ENCODE measurements around the gene IL1RAPL1. TPM values are rescaled to one million over a fixed set of nuclear protein-coding genes. Genes with fewer than 3 reads are reported as not detected.

Gene IL1RAPL1
- total RNA-seq, 1 donor from 2014 or later: 3.6 TPM

- TF ChIP-seq CTCF (IDR thresholded peaks at IDR 0.05; ENCODE audit: unreplicated experiment): no peak
- H3K4me1 Mint-ChIP-seq (ENCODE audit: low read depth): peaks cover 5% of the 10 kb centered on the region
- no peaks in the 10 kb centered on the region for H3K27me3 Mint-ChIP-seq
- H3K27ac Mint-ChIP-seq: no peak overlapping the region
- no peaks in the 10 kb centered on the region for H3K36me3 Mint-ChIP-seq (ENCODE audit: insufficient read depth)
- no peak overlapping the region for H3K4me3 Mint-ChIP-seq (ENCODE audit: low read depth)
- peaks cover 4% of the 10 kb centered on the region for H3K9me3 Mint-ChIP-seq (ENCODE audit: low read depth)
- no peak for DNase-seq (ENCODE audit: low spot score, unreplicated experiment)
Measured at GRCh38 chrX:29148511-29148910, 561.3 kb downstream of the IL1RAPL1 start.

GRCh38 chrX:29155286-29155685, 568.0 kb downstream of the IL1RAPL1 start:
- no peak for DNase-seq (ENCODE audit: low spot score, unreplicated experiment)
- Mint-ChIP-seq H3K4me1 (ENCODE audit: low read depth) (no peaks in the 10 kb centered on the region), H3K36me3 (ENCODE audit: insufficient read depth) (no peaks in the 10 kb centered on the region), H3K27ac (no peak overlapping the region), H3K4me3 (ENCODE audit: low read depth) (no peak overlapping the region), H3K27me3 (no peaks in the 10 kb centered on the region), H3K9me3 (ENCODE audit: low read depth) (no peaks in the 10 kb centered on the region)
- no peak for TF ChIP-seq CTCF (IDR thresholded peaks at IDR 0.05; ENCODE audit: unreplicated experiment)

- peaks cover 3% of the 10 kb centered on the region for H3K27me3 Mint-ChIP-seq
- no peak overlapping the region for H3K4me3 Mint-ChIP-seq (ENCODE audit: low read depth)
- H3K4me1 Mint-ChIP-seq (ENCODE audit: low read depth): peaks cover 2% of the 10 kb centered on the region
- peaks cover 5% of the 10 kb centered on the region for H3K9me3 Mint-ChIP-seq (ENCODE audit: low read depth)
- H3K27ac Mint-ChIP-seq: no peak overlapping the region
- H3K36me3 Mint-ChIP-seq (ENCODE audit: insufficient read depth): no peaks in the 10 kb centered on the region
- no peak for DNase-seq (ENCODE audit: low spot score, unreplicated experiment)
- TF ChIP-seq CTCF (IDR thresholded peaks at IDR 0.05; ENCODE audit: unreplicated experiment): no peak
Measured at GRCh38 chrX:29172880-29173279, 585.6 kb downstream of the IL1RAPL1 start.

GRCh38 chrX:29187264-29187663, 600.0 kb downstream of the IL1RAPL1 start:
- Mint-ChIP-seq H3K9me3 (ENCODE audit: low read depth) (no peaks in the 10 kb centered on the region), H3K27ac (no peak overlapping the region), H3K36me3 (ENCODE audit: insufficient read depth) (peaks cover 1% of the 10 kb centered on the region), H3K4me3 (ENCODE audit: low read depth) (no peak overlapping the region), H3K4me1 (ENCODE audit: low read depth) (no peaks in the 10 kb centered on the region), H3K27me3 (no peaks in the 10 kb centered on the region)
- no peak for DNase-seq (ENCODE audit: low spot score, unreplicated experiment)
- no peak for TF ChIP-seq CTCF (IDR thresholded peaks at IDR 0.05; ENCODE audit: unreplicated experiment)

- DNase-seq (ENCODE audit: low spot score, unreplicated experiment): no peak
- Mint-ChIP-seq H3K4me1 (ENCODE audit: low read depth) (peaks cover 1% of the 10 kb centered on the region), H3K9me3 (ENCODE audit: low read depth) (no peaks in the 10 kb centered on the region), H3K4me3 (ENCODE audit: low read depth) (no peak overlapping the region), H3K36me3 (ENCODE audit: insufficient read depth) (no peaks in the 10 kb centered on the region), H3K27ac (no peak overlapping the region), H3K27me3 (no peaks in the 10 kb centered on the region)
- TF ChIP-seq CTCF (IDR thresholded peaks at IDR 0.05; ENCODE audit: unreplicated experiment): no peak
Measured at GRCh38 chrX:29196501-29196900, 609.3 kb downstream of the IL1RAPL1 start.
